Activated CD8-positive, alpha-beta memory T cell treated with anti-CD3 and anti-CD28 coated beads for 24 hours (primary cell): Measurements from ENCODE around the gene FCRL4.

Experiments
- DNase-seq: peaks from one replicate; pipeline ENCODE4 v3.0.0-alpha.2; 2020

The FCRL4 gene

GRCh38 chr1:157597959-157598667, at the start of gene FCRL4:
FCRL4 (minus strand) TSS chr1:157598085; CDS start chr1:157597944, 141 bp downstream.
- DNase-seq = no peak

GRCh38 chr1:157646144-157646543, 48.3 kb upstream of the FCRL4 start:
- no peak for DNase-seq

- no peak for DNase-seq
These were observed 43.3 kb upstream of the FCRL4 start for GRCh38 chr1:157641177-157641576.

- DNase-seq = no peak
These were observed 41.9 kb upstream of the FCRL4 start for GRCh38 chr1:157639800-157640199.

GRCh38 chr1:157628773-157629172, 30.9 kb upstream of the FCRL4 start:
- no peak for DNase-seq

- DNase-seq = no peak
These were observed 28.2 kb upstream of the FCRL4 start for GRCh38 chr1:157626099-157626498.

GRCh38 chr1:157624471-157624870, 26.6 kb upstream of the FCRL4 start:
- DNase-seq = no peak

GRCh38 chr1:157622471-157622870, 24.6 kb upstream of the FCRL4 start:
- no peak for DNase-seq

GRCh38 chr1:157618190-157618589, 20.3 kb upstream of the FCRL4 start:
- DNase-seq = no peak

GRCh38 chr1:157600236-157600635, 2.4 kb upstream of the FCRL4 start:
- DNase-seq = no peak

- DNase-seq = no peak
These were observed 1.5 kb downstream of the FCRL4 start for GRCh38 chr1:157596384-157596783.

- DNase-seq = no peak
These were observed 2.5 kb downstream of the FCRL4 start for GRCh38 chr1:157595356-157595755.

- DNase-seq = no peak
These were observed 11.9 kb downstream of the FCRL4 start for GRCh38 chr1:157585984-157586383.

GRCh38 chr1:157584503-157584902, 13.4 kb downstream of the FCRL4 start:
- no peak for DNase-seq

GRCh38 chr1:157580828-157581210, 17.1 kb downstream of the FCRL4 start:
- DNase-seq = no peak

- DNase-seq = no peak
These were observed 17.6 kb downstream of the FCRL4 start for GRCh38 chr1:157580179-157580827.

- no peak for DNase-seq
These were observed 20.5 kb downstream of the FCRL4 start for GRCh38 chr1:157577420-157577819.

GRCh38 chr1:157575744-157576143, 22.1 kb downstream of the FCRL4 start:
- no peak for DNase-seq

- DNase-seq = no peak
These were observed 23.0 kb downstream of the FCRL4 start for GRCh38 chr1:157574836-157575235.

- no peak for DNase-seq
These were observed 31.2 kb downstream of the FCRL4 start for GRCh38 chr1:157566484-157567300.

- DNase-seq = no peak
These were observed 35.4 kb downstream of the FCRL4 start for GRCh38 chr1:157562515-157562914.

GRCh38 chr1:157558119-157558518, 39.8 kb downstream of the FCRL4 start:
- DNase-seq = no peak
